B cell (primary cell): ENCODE measurements around the gene SAXO1.

ENCODE experiments used
- CTCF ChIP-seq: fragments of 200-600 bp; IDR thresholded peaks from one replicate; pipeline ENCODE4 v1.8.0; 2022; ENCODE audit warnings: antibody characterized with exemption, mild to moderate bottlenecking
- EZH2 ChIP-seq: IDR thresholded peaks from 2 replicates; pipeline ENCODE4 v1.6.1; 2012; ENCODE audit warnings: borderline replicate concordance, low read depth, mild to moderate bottlenecking, moderate library complexity, low read length; ENCODE audit not compliant: insufficient read depth, poor library complexity, severe bottlenecking

GRCh38 chr9:18893046-18893445 lies 140.0 kb downstream of the SAXO1 start:
- TF ChIP-seq CTCF (no peak), EZH2 (no peak)
